ENCODE results near the gene MUC22.
"Not testable (repeated sequence)": the region's sequence is repeated elsewhere in the genome, so short reads cannot be mapped to it uniquely, and the experiment has no call there.

Gene MUC22

DNA sequence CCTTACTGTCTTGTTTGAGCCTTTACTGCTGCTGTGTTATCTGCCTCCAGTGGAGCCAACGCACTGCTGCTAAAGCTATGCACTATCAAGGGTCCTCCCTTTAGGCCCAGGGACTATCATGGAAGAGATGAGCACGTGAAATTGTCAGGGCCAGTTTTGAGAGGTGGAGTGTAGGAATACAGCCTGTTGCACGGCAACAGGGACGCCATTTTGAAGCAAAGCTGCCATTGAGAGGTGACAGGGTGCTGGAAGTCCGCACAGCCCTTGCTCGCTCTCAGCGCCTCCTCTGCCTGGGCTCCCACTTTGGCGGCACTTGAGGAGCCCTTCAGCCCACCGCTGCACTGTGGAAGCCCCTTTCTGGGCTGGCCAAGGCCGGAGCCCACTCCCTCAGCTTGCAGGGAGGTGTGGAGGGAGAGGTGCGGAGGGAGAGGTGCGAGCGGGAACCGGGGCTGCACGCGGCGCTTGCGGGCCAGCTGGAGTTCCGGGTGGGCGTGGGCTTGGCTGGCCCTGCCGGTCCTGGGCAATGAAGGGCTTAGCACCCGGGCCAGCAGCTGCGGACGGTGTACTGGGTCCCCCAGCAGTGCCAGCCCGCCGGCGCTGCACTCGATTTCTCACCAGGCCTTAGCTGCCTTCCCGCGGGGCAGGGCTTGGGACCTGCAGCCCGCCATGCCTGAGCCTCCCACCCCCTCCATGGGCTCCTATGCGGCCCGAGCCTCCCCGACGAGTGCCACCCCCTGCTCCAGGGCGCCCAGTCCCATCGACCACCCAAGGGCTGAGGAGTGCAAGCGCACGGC, 10.0 kb upstream of the MUC22 start:
- DNase-seq: not testable (repeated sequence)

DNA sequence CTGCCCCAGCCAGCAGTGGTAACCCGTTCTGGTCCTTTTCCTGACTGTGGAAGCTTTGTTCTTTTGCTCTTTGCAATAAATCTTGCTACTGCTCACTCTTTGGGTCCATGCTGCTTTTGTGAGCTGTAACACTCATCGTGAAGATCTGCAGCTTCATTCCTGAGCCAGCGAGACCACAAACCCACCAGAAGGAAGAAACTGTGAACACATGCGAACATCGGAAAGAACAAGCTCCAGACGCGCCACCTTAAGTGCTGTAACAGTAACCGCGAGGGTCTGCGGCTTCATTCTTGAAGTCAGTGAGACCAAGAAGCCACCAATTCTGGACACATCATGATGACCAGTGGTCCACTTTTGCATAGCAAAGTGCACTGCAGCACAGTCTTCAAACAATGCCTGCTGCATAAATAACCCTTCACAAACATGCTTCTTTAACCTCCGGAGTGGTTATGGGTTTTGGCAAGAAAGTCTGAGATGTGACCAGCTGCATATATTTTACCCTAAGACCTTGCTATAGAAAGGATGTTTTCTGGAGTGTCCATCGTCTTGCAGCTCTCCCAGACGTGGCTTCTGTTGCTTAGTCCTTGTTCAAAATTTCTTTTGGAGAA, 8.9 kb upstream of the MUC22 start:
- DNase-seq: no peak

DNA sequence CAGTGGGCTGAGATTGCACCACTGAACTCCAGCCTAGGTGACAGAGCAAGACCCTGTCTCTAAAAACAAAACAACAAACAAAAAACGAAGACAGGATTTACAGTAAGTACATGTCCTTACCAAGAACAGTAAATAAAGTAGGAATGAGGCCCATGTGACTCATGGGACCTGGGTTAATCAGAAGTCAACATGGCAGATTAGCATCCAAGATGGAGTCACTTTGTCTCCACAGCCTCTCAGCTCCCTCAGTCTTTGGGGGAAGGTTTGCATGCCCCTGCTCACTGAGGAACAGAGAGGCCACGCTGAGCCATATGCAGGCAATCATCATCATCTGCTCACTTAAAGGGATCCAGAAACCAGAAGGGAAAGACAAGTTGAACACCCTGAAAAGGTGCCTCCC, 7.8 kb upstream of the MUC22 start:
- no peak for DNase-seq

DNA sequence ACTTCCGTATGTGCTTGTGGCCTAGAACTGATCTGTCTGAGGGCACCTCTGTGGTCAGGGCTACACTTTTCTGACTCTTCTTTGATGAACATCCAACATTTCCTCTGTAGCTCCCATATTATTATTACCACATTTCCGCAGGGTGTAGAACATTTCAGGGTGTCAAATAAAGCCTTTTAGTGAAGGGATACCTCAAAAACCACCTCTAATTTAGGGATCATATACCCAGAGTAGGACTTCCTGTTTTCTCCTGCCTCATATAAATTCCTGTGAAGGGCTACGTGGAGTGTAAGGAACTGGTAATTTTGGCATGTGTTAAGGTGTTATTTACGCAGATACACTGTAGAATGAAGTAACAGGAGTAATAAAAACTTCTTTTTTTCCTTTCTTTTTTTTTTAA, 5.5 kb upstream of the MUC22 start:
- no peak for DNase-seq

DNA sequence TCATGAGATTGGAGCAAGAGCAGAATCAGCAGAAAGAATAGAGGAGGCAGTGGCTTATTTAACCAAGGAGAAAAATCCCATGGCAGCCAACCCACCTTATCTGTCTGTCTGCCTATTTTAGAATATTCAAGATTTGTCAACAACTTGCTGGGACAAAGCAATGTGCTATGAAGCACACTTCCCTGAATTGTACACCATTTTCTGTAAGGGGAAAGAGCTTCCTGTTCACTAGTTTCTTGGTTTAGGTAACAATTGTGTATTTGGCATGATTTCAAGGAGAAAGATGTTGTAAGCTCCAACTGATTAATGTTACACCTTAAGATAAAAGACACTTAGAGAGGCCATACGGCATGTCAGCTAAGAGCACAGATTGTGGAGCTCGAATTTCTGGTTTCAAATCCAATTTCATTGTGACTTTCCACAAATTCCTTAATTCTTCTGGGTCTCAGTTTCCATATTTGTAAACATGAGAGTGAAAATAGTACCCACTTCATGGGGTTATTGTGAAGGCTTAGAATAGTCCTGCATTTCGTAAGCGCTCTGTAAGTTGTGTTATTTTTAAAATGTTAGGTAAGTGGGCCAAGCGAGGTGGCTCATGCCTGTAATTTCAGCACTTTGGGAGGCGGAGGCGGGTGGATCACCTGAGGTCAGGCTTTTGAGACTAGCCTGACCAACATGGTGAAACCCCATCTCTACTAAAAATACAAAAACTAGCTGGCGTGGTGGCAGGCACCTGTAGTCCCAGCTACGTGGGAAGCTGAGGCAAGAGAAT, 4.8 kb upstream of the MUC22 start:
- DNase-seq: no peak

DNA sequence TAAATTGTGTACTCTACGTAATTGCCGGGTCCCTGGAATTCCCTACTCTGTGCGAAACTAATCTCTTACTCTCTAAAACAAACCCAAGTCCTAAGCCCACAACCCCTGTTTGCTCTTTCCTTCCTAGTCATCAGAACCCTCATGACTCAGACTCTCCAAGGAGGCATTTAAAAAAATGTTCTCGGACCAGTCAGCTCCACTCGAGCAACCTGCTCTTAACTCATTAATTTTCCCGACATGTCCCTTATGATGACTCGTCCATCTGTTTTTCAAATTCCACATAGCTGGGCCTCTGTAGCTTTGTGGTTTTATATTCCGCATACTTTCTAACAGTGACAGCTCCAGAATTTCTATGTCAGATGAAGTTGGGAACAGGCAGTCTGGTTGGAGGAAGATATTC, 2.6 kb upstream of the MUC22 start:
- DNase-seq: no peak

DNA sequence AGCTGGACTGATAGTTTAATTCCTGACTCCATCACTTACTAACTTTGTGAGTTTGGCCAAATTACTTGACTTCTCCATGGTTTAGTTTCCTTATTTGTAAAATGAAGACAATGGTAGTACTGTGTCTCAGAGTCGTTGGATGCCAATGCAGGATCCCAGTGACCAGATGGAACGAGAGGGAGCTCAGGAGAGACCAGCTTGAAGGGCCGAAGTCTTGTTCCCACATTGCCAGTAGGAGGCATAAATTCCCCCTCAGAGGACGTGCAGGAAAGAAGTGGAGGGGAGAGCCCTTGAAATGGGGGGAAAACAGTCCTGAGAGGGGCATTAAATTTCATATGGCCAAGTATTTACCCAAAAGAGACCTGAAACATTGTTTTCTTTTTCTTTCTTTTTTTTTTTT, 2.1 kb upstream of the MUC22 start:
- no peak for DNase-seq

DNA sequence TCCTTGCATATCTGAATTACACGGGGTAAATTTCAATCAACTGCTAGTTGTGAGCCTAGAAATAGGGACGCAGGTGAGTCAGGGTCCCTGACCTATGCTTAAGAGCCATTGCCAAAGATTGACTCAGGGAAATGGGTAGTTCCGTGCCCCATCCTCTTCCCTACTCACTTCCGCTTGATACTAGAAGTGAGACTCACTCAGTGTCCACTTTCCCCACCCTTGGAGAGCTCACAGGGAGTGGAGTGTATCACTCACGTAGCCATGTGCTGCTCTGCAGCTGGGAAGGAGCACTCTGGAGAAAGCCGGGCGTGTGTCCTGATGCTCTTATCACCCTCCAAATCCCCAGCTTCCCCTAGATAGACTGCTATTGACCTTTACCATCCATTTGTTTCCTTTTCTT, 543 bp upstream of the MUC22 start:
- DNase-seq: no peak

DNA sequence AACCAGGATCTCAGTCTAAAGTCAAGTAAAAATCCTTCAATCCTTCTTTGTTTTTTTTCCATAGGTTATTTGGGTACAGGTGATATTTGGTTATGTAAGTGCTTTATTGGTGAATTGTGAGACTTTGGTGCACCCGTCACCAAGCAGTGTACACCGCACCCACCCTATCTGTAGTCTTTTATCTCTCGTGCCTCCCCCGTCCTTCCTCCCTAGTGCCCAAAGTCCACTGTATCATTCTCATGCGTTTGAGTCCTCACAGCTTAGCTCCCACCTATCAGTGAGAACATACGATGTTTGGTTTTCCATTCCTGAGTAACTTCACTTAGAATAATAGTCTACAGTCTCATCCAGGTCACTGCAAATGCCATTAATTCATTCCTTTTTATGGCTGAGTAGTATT, 879 bp downstream of the MUC22 start:
- no peak for DNase-seq

DNA sequence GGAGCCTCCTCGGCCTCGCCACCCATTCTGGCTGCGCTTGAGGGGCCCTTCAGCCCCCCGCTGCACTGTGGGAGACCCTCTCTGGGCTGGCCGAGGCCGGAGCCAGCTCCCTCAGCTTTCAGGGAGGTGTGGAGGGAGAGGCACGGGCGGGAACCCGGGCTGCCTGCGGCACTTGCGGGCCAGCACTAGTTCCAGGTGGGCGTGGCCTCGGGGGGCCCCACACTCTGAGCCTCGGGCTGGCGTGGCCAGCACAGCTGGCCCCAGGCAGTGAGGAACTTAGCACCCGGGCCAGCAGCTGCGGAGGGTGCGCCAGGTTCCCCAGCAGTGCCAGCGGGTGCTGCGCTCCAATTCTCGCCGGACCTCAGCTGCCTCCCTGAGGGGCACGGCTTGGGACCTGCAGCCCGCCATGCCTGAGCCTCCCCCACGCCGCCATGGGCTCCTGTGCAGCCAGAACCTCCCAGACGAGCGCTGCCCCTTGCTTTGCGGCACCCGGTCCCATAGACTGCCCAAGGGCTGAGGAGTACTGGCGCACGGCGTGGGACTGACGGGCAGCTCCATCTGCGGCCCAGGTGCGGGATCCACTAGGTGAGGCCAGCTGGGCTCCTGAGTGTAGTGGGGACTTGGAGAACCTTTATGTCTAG, 6.5 kb downstream of the MUC22 start:
- no peak for DNase-seq

DNA sequence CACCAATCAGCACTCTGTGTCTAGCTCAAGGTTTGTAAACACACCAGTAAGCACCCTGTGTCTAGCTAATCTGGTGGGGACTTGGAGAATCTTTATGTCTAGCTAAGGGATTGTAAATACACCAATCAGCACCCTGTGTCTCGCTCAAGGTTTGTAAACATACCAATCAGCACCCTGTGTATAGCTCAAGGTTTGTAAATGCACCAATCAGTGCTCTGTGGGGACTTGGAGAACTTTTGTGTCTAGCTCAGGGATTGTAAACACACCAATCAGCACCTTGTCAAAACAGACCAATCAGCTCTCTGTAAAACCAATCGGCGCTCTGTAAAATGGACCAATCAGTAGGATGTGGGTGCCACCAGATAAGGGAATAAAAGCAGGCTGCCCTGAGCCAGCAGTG, 7.2 kb downstream of the MUC22 start:
- not testable (repeated sequence) for DNase-seq

DNA sequence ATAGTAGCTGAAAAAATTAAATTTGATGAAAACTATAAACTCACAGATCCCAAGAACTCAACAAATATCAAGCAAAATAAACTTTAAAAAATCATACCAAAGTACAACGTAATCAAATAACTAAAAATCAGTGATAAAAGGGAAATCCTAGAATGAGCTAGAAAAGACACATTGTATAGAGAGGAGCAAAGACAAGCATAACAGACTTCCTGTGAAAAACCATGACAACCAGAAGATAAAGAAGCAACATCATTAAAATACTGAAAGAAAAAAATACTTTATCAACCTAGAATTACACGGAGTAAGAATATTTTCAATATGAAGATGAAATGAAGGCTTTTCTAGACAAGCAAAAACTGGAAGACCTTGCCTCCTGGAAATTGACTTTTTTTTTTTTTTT, 9.8 kb downstream of the MUC22 start:
- no peak for DNase-seq

DNA sequence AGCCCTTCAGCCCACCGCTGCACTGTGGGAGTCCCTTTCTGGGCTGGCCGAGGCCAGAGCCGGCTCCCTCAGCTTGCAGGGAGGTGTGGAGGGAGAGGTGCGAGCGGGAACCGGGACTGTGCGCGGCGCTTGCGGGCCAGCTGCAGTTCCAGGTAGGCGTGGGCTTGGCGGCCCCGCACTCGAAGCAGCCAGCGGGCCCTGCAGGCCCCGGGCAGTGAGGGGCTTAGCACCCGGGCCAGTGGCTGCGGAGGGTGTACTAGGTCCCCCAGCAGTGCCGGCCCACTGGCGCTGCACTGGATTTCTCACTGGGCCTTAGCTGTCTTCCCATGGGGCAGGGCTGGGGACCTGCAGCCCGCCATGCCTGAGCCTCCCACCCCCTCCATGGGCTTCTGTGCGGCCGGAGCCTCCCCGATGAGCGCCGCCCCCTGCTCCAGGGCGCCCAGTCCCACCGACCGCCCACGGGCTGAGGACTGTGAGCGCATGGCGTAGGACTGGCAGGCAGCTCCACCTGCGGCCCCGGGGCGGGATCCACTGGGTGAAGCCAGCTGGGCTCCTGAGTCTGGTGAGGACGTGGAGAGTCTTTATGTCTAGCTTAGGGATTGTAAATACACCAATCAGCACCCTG, 10.5 kb downstream of the MUC22 start:
- not testable (repeated sequence) for DNase-seq

DNA sequence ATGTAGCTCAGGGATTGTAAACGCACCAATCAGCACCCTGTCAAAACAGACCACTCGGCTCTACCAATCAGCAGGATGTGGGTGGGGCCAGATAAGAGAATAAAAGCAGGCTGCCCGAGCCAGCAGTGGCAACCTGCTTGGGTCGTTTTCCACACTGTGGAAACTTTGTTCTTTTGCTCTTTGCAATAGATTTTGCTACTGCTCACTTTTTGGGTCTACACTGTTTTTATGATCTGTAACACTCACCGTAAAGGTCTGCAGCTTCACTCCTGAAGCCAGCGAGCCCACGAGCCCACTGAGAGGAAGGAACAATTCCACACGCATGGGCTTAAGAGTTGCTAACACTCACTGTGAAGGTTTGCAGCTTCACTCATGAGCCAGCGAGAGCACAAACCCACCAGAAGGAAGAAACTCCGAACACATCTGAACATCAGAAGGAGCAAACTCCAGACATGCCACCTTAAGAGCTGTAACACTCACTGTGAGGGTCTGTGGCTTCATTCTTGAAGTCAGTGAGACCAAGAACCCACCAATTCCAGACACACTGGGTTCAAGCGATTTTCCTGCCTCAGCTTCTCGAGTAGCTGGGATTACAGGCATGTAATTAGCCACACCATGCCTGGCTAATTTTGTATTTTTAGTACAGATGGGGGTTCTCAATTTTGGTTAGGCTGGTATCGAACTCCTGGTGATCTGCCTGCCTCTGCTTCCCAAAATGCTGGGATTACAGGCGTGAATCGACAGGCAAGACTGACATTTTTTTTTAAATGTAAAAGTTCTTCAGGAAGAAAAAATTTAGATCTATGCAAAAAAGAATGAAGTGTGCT, 11.6 kb downstream of the MUC22 start:
- not testable (repeated sequence) for DNase-seq

DNA sequence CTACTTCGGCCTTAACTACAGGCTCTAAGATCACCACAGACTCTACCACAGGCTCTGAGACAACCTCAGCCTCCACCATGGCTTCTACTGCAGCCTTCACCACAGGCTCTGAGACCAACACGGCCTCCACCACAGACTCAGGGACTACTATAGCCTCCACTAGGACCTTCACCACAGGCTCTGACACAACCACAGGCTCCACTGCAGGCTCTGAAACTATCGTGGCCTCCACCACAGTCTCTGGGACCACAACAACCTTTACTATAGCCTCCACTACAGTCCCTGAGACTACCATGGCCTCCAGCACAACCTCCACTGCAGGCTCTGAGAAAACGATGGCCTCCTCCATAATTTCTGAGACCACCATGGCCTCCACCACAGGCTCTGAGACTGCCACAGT, 15.3 kb downstream of the MUC22 start:
- DNase-seq: no peak

DNA sequence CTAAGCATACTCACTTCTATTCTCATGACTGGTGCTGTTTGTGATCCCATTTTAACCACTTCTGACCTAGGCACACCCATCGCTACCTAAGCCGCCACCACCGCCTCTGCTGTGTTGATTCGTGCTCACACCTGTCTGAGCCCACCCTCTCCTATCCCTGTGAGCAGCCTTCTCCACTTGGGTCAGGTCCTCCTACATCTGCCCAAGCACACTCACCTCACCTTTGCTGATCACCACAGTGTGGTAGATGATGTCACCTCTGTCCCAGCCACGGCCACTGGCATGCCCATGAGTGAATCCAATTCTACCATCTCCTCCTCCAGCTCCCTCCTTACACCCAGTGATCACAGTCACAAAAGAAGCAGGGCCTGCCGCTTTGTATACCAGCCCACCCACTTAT, 20.8 kb downstream of the MUC22 start:
- no peak for DNase-seq

DNA sequence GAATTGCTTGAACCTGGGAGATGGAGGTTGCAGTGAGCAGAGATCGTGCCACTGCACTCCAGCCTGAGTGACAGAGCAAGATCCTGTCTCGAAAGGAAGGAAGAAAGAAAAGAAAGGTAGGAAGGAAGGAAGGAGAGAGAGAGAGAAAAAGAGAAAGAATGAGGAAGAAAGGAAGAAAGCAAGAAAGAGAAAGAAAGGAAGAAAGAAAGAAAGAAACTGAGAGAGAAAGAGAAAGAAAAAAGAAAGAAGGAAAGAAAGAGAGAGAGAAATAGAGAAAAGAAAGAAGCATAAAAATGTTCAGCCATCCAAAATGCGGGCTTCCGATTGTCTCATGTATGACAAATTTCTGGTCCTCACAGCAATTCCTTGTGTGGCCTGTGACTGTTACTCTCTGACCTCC, 22.8 kb downstream of the MUC22 start:
- DNase-seq: no peak

DNA sequence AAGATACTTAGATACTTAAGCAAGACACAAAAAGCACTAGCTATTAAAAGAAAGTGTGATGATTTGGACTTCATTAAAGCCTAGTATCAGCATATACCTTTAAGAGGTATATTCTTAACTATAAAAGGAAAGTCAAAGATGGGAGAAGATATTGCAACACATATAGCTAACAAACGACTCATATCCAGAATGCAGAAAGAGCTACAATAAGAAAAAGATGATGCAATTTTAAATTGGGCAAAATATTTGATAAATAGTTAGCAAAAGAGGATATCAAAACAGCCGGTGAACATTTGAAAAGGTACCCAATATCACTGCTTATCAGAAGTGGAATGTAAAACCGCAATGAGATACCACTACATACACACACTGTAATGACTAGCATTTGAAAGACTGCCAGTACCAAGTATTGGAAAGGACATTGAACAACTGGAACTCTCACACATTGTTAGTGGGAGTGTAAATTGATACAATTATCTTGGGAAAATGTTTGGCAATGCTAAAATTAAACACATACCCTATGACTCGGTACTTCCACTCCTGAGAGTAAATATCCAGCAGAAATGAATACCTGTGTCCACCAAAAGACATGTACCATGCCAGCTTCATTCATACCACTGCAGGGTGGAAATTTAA, 25.7 kb downstream of the MUC22 start:
- no peak for DNase-seq

DNA sequence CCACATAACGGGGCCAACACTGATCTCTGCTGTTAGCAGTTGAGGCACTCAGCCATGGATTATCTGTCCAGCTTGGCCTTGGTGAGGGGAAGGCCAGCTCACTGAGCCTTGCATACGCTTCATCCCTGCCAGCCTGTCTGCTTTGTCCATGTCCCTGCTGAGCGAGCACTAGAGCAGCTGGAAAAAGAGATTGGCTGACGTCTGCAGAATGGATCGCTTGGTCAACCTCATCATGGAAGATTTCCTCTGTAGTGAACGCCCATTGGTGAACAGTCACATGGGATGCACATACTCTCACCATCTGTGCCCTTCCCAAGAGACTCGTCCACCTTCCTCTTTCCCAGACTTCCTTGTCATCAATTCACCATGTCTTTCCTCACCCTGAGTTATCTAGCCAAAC, 26.9 kb downstream of the MUC22 start:
- DNase-seq: no peak

DNA sequence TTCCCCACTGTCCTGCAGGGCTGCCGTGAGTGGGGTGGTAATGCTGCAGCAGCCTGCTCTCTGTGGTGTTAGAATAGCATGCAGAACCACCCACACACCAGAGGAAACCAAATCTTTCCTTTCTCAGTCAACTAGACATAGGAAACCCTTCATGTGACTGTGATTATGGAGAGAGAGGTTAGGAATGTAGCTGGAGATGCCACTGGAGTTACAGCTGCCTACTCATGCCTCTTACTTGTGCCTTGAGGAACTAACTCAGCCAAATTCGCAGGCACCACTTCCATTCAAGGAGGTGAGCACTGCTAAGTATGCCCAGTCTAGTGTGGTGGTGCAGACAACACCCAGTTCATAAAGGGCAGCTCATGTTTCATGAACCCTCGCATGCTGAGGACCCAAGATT, 27.4 kb downstream of the MUC22 start:
- DNase-seq: no peak

DNA sequence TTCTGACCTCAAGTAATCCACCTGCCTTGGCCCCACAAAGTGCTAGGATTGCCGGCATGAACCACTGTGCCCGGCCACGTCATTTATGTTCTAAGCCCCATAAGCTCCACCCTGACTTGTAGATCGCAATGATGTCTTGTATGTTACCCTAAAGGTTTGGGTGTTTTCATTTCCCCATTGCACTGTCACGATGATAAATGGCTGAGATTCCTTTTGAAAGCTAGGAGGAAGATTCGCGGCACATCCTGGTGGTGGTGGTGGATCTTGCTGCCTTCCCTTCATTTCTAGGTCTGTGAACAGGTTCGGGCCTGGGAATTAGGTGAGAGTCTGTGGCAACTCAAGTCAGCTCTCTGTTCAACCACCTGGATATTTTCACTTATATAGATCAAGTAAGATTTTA, 28.3 kb downstream of the MUC22 start:
- DNase-seq: no peak

DNA sequence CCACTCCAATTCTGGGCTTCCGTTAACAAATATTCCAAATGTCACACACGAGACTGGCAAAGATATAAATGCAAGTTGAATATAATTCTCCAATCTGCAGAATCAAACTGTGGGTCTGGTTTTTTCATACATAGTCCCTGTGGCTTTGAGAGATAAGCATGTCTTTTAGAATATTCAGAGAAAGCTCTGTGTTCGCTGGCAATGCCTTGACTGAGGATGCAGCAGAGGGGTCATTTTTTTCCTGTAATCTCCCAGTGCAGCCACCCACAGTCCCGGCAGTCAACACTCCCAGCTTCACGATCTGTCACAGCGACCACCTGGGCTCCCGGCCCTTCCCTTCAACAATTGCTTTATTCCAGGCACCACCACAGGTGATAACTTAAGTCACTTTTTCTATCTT, 30.5 kb downstream of the MUC22 start:
- DNase-seq: no peak
